K562 (cell line): Measurements from ENCODE around the gene DUSP10. TPM values are rescaled to one million over a fixed set of nuclear protein-coding genes. Genes with fewer than 3 reads are reported as not detected.

ENCODE experiments used
- CEBPG ChIP-seq, 3 experiments: fragments of 200-800 bp in 1 of 3; sonication (Bioruptor generic) in 1 of 3; sonication (generic) in 1 of 3; formaldehyde crosslinking in 1 of 3; IDR thresholded peaks in 2 of 3; conservative IDR thresholded peaks in 1 of 3; 2 replicates each; pipeline versions ENCODE4 v1.6.1 to v1.8.0; 2016 to 2022; ENCODE audit warnings: missing compliant biosample characterization in 2 of 3, missing genetic modification characterization in 2 of 3, mild to moderate bottlenecking in 1 of 3, missing genetic modification reagents in 1 of 3
- CREM ChIP-seq: IDR thresholded peaks from 2 replicates; pipeline ENCODE4 v1.6.1; 2014; ENCODE audit warnings: antibody characterized with exemption, low read depth
- DEAF1 ChIP-seq: fragments of 450-650 bp; formaldehyde crosslinking; IDR thresholded peaks from 2 replicates; pipeline ENCODE4 v1.4.0; 2020; ENCODE audit warnings: mild to moderate bottlenecking, moderate library complexity
- GTF2B ChIP-seq: IDR thresholded peaks from 2 replicates; pipeline ENCODE4 v1.6.1; 2011; ENCODE audit not compliant: insufficient read length; ENCODE audit errors: extremely low read depth
- HMGN3 ChIP-seq: IDR thresholded peaks from 2 replicates; pipeline ENCODE4 v1.6.1; 2011; ENCODE audit warnings: borderline replicate concordance, low read depth, mild to moderate bottlenecking, mixed read lengths, low read length; ENCODE audit not compliant: insufficient read length; ENCODE audit errors: extremely low read depth
- NR3C1 ChIP-seq: sonication (generic); formaldehyde crosslinking; IDR thresholded peaks from 2 replicates; pipeline ENCODE4 v1.8.1; 2022; ENCODE audit warnings: missing genetic modification reagents
- TCF7L2 ChIP-seq: fragments of 150-350 bp; IDR thresholded peaks from 2 replicates; pipeline ENCODE4 v1.6.1; 2016; ENCODE audit warnings: low read depth, mild to moderate bottlenecking, low read length, moderate library complexity
- VEZF1 ChIP-seq: fragments of 200-800 bp; sonication (Bioruptor generic); IDR thresholded peaks from 2 replicates; pipeline ENCODE4 v1.6.1; 2017; ENCODE audit warnings: missing genetic modification characterization, missing compliant biosample characterization
- ZBTB40 ChIP-seq, 2 experiments: fragments of 450-650 bp in 1 of 2; sonication (generic) in 1 of 2; formaldehyde crosslinking in 1 of 2; IDR thresholded peaks; 2 replicates each; pipeline versions ENCODE4 v1.7.1 to v1.9.0; 2016 to 2022; ENCODE audit warnings: inconsistent platforms in 1 of 2, mild to moderate bottlenecking in 1 of 2, missing genetic modification reagents in 1 of 2
- ZNF146 ChIP-seq: IDR thresholded peaks from one replicate; pipeline ENCODE4 v1.6.1; 2018; ENCODE audit warnings: missing compliant biosample characterization; ENCODE audit not compliant: unreplicated experiment
- polyA plus RNA-seq, 8 experiments: library from polyadenylated mRNA; depleted of rRNA in 4 of 8; stranded (reverse) in 5 of 8; unstranded in 3 of 8; fragments of >200 nt; fragmentation: Nextera tagmentation in 2 of 8; fragmentation: Illumina TruSeq in 1 of 8; extraction: Ambion mirVana in 2 of 8; extraction: Trizol in 1 of 8; gene quantifications; 2 replicates each; pipeline versions ENCODE4 v1.2.1 to v1.2.3, GENCODE V29; 2011 to 2014; ENCODE audit warnings: inconsistent platforms in 1 of 8, missing spikeins in 1 of 8
- total RNA-seq, 7 experiments: library from RNA; depleted of rRNA in 6 of 7; stranded (reverse); fragments of >200 nt in 6 of 7; fragmentation: Illumina TruSeq in 2 of 7; extraction: Trizol in 2 of 7; gene quantifications; 2 replicates each; pipeline versions ENCODE4 v1.2.1 to v1.2.3, GENCODE V29; 2011 to 2021; ENCODE audit warnings: low replicate concordance in 1 of 7

Gene DUSP10
- total and polyA plus RNA-seq, 9 of the 15 experiments (the other 6 are each of a cell fraction or from before 2014, with no cell fraction given): 1.7 to 8.3 (median 6.1) TPM

- TF ChIP-seq CEBPG (CRISPR knock-in tag; IDR thresholded peaks at IDR 0.05) (peak; percentile 95), CEBPG (tag; conservative IDR thresholded peaks at IDR 0.05 in 1 of 2, IDR thresholded peaks at IDR 0.05 in 1 of 2) (peak; percentile 85 to 90), ZNF146 (CRISPR knock-in tag) (no peak), GTF2B (no peak), ZBTB40 (IDR thresholded peaks at IDR 0.05) (no peak), ZBTB40 (CRISPR knock-in tag; IDR thresholded peaks at IDR 0.05) (no peak), TCF7L2 (no peak), CREM (peak; percentile 43), VEZF1 (CRISPR knock-in tag) (peak; percentile 41; the same call in 1 of the 2 replicates), HMGN3 (no peak), NR3C1 (CRISPR knock-in tag) (no peak), DEAF1 (CRISPR knock-in tag) (no peak)
Measured at GRCh38 chr1:221723018-221723847, 18.7 kb downstream of the DUSP10 start (continued).
